H9 (cell line): ENCODE measurements around the gene WAPL. TPM values are rescaled to one million over a fixed set of nuclear protein-coding genes. Genes with fewer than 3 reads are reported as not detected.
"Not testable (repeated sequence)": the region's sequence is repeated elsewhere in the genome, so short reads cannot be mapped to it uniquely, and the experiment has no call there.

Source experiments
- DNase-seq: peaks from one replicate; pipeline ENCODE4 v3.0.0-alpha.2; 2017
- H2AFZ ChIP-seq: one replicate; pipeline ENCODE4 v1.6.1; 2013; ENCODE audit warnings: mild to moderate bottlenecking, low read length, control low read depth, moderate library complexity
- H2AK5ac ChIP-seq: 2 replicates; pipeline ENCODE4 v1.6.1; 2013; ENCODE audit warnings: low read length, control low read depth, mixed read lengths; ENCODE audit not compliant: insufficient read length
- H2BK120ac ChIP-seq: one replicate; pipeline ENCODE4 v1.6.1; 2013; ENCODE audit warnings: low read depth, mild to moderate bottlenecking, low read length, control low read depth, inconsistent platforms; ENCODE audit not compliant: poor library complexity, severe bottlenecking
- H2BK12ac ChIP-seq: 2 replicates; pipeline ENCODE4 v1.6.1; 2013; ENCODE audit warnings: low read length, control low read depth, mixed read lengths, low read depth; ENCODE audit not compliant: insufficient read length
- H2BK15ac ChIP-seq: 2 replicates; pipeline ENCODE4 v1.6.1; 2013; ENCODE audit warnings: low read depth, low read length, control low read depth
- H2BK20ac ChIP-seq: one replicate; pipeline ENCODE4 v1.6.1; 2013; ENCODE audit warnings: low read depth, mild to moderate bottlenecking, low read length, control low read depth, inconsistent platforms; ENCODE audit not compliant: poor library complexity, severe bottlenecking
- H2BK5ac ChIP-seq: 2 replicates; pipeline ENCODE4 v1.6.1; 2013; ENCODE audit warnings: low read length, control low read depth, mixed read lengths; ENCODE audit not compliant: insufficient read length
- H3K14ac ChIP-seq: 2 replicates; pipeline ENCODE4 v1.6.1; 2013; ENCODE audit warnings: low read length, control low read depth; ENCODE audit not compliant: insufficient read depth
- H3K18ac ChIP-seq: 2 replicates; pipeline ENCODE4 v1.6.1; 2013; ENCODE audit warnings: low read depth, mild to moderate bottlenecking, mixed read lengths, low read length, control low read depth; ENCODE audit not compliant: insufficient read length
- H3K23ac ChIP-seq: 2 replicates; pipeline ENCODE4 v1.6.1; 2013; ENCODE audit warnings: low read length, control low read depth, mixed read lengths, low read depth; ENCODE audit not compliant: insufficient read length
- H3K23me2 ChIP-seq: 2 replicates; pipeline ENCODE4 v1.6.1; 2013; ENCODE audit warnings: low read depth, mild to moderate bottlenecking, mixed read lengths, low read length, control low read depth; ENCODE audit not compliant: insufficient read length, poor library complexity, severe bottlenecking
- H3K27ac ChIP-seq: 2 replicates; pipeline ENCODE4 v1.5.1; 2013; ENCODE audit warnings: low read length, control low read depth, mixed read lengths, low read depth; ENCODE audit not compliant: insufficient read length
- H3K27me3 ChIP-seq: 2 replicates; pipeline ENCODE4 v1.6.1; 2013; ENCODE audit warnings: low read length, control low read depth, inconsistent platforms; ENCODE audit not compliant: insufficient read depth
- H3K4ac ChIP-seq: 2 replicates; pipeline ENCODE4 v1.6.1; 2013; ENCODE audit warnings: low read depth, mild to moderate bottlenecking, control low read depth, inconsistent platforms, low read length, moderate library complexity
- H3K4me1 ChIP-seq: 2 replicates; pipeline ENCODE4 v1.6.1; 2013; ENCODE audit warnings: low read length, control low read depth, inconsistent platforms; ENCODE audit not compliant: insufficient read depth
- H3K4me2 ChIP-seq: 2 replicates; pipeline ENCODE4 v1.6.1; 2013; ENCODE audit warnings: low read length, control low read depth, mixed read lengths; ENCODE audit not compliant: insufficient read length, insufficient read depth
- H3K56ac ChIP-seq: 2 replicates; pipeline ENCODE4 v1.6.1; 2013; ENCODE audit warnings: low read depth, mild to moderate bottlenecking, mixed read lengths, low read length, control low read depth; ENCODE audit not compliant: insufficient read length
- H3K79me1 ChIP-seq: 2 replicates; pipeline ENCODE4 v1.6.1; 2013; ENCODE audit warnings: low read depth, mild to moderate bottlenecking, moderate library complexity, low read length, control low read depth, inconsistent platforms; ENCODE audit not compliant: insufficient read depth, poor library complexity, severe bottlenecking
- H3K79me2 ChIP-seq: 2 replicates; pipeline ENCODE4 v1.6.1; 2013; ENCODE audit warnings: low read length, control low read depth, inconsistent platforms; ENCODE audit not compliant: insufficient read depth
- H3K9ac ChIP-seq: 2 replicates; pipeline ENCODE4 v1.6.1; 2013; ENCODE audit warnings: low read length, control low read depth, mixed read lengths; ENCODE audit not compliant: insufficient read length; ENCODE audit errors: extremely low read depth
- H3K9me3 ChIP-seq: one replicate; pipeline ENCODE4 v1.6.1; 2013; ENCODE audit warnings: low read depth, low read length, inconsistent platforms; ENCODE audit not compliant: control insufficient read depth
- H3T11ph ChIP-seq: one replicate; pipeline ENCODE4 v1.6.1; 2013; ENCODE audit warnings: mild to moderate bottlenecking, low read length, control low read depth, inconsistent platforms
- H4K20me1 ChIP-seq: one replicate; pipeline ENCODE4 v1.6.1; 2013; ENCODE audit not compliant: control insufficient read depth, insufficient read length, insufficient read depth
- H4K5ac ChIP-seq: 2 replicates; pipeline ENCODE4 v1.6.1; 2013; ENCODE audit warnings: low read depth, mild to moderate bottlenecking, mixed read lengths, low read length, control low read depth; ENCODE audit not compliant: insufficient read length
- H4K8ac ChIP-seq: replicated peaks from 2 replicates; pipeline ENCODE4 v1.6.1; 2013; ENCODE audit warnings: low read length, control low read depth, mixed read lengths, low read depth; ENCODE audit not compliant: insufficient read length
- H4K91ac ChIP-seq: 2 replicates; pipeline ENCODE4 v1.6.1; 2013; ENCODE audit warnings: low read depth, mild to moderate bottlenecking, moderate library complexity, mixed read lengths, low read length, control low read depth; ENCODE audit not compliant: insufficient read length
- H3K27ac Mint-ChIP-seq, 3 experiments: 2 replicates in 2 of 3; 3 replicates in 1 of 3; pipeline ENCODE4 v1.8.0; 2020 to 2021; ENCODE audit warnings: mixed read lengths in 3 of 3, mild to moderate bottlenecking in 1 of 3, moderate library complexity in 1 of 3
- H3K27me3 Mint-ChIP-seq: 2 replicates; pipeline ENCODE4 v1.8.0; 2021; ENCODE audit warnings: low read depth, mild to moderate bottlenecking, moderate library complexity, mixed read lengths
- H3K36me3 Mint-ChIP-seq, 3 experiments: 2 replicates in 2 of 3; 3 replicates in 1 of 3; pipeline ENCODE4 v1.8.0; 2020 to 2021; ENCODE audit warnings: low read depth in 3 of 3, mixed read lengths in 3 of 3; ENCODE audit not compliant: insufficient read depth in 1 of 3
- H3K4me1 Mint-ChIP-seq, 2 experiments: 2 replicates each; pipeline ENCODE4 v1.8.0; 2020; ENCODE audit warnings: mixed read lengths in 2 of 2
- H3K4me3 Mint-ChIP-seq, 2 experiments: 2 replicates in 1 of 2; 3 replicates in 1 of 2; pipeline ENCODE4 v1.8.0; 2020 to 2021; ENCODE audit warnings: mild to moderate bottlenecking in 2 of 2, mixed read lengths in 2 of 2, moderate library complexity in 1 of 2
- H3K9me3 Mint-ChIP-seq, 2 experiments: 2 replicates in 1 of 2; 3 replicates in 1 of 2; pipeline ENCODE4 v1.8.0; 2020; ENCODE audit warnings: mild to moderate bottlenecking in 2 of 2, mixed read lengths in 2 of 2, moderate library complexity in 1 of 2
- CTCF ChIP-seq: fragments of 200-600 bp; sonication (generic); conservative IDR thresholded peaks from 3 replicates; pipeline ENCODE4 v1.8.0; 2021; ENCODE audit warnings: antibody characterized with exemption, mild to moderate bottlenecking
- WGBS: extraction: QIAGEN DNeasy Blood & Tissue Kit; methylation state at CpG from one replicate; pipeline ENCODE4 v1.1.7; 2013; ENCODE audit warnings: missing lambda C conversion rate, low lambda C conversion rate, mixed read lengths; ENCODE audit not compliant: insufficient read length; ENCODE audit errors: extremely low coverage; 5-methylcytosine and 5-hydroxymethylcytosine counted together
- total RNA-seq: library from RNA; stranded (reverse); gene quantifications from 2 replicates; pipeline ENCODE4 v1.2.1, GENCODE V29; 2021

WAPL gene
- total RNA-seq, 1 experiment from 2014 or later, result 61.4 TPM

GRCh38 chr10:86538547-86538946, 17.0 kb upstream of the WAPL start:
- peaks cover 16 to 17% of the 10 kb centered on the region in 2 experiments for H3K4me1 Mint-ChIP-seq
- TF ChIP-seq CTCF, result no peak
- peaks cover 13% of the 10 kb centered on the region for H3K27me3 Mint-ChIP-seq
- Histone ChIP-seq H3K14ac (no peak overlapping the region), H3K23ac (no peak overlapping the region), H3K4me1 (peaks cover 7% of the 10 kb centered on the region), H3K56ac (no peak overlapping the region), H4K91ac (no peak overlapping the region), H3K9me3 (no peaks in the 10 kb centered on the region), H3T11ph (no peak overlapping the region), H2BK12ac (no peak overlapping the region), H4K8ac (no peak overlapping the region), H4K5ac (no peak overlapping the region), H2BK120ac (no peak overlapping the region), H3K18ac (no peak overlapping the region), H3K4ac (no peak overlapping the region), H2BK5ac (no peak overlapping the region), H2AK5ac (no peak overlapping the region), H3K79me2 (no peaks in the 10 kb centered on the region), H3K79me1 (no peaks in the 10 kb centered on the region), H2BK20ac (no peak overlapping the region), H3K4me2 (no peak overlapping the region), H2AFZ (no peak overlapping the region), H3K27ac (no peak overlapping the region), H3K27me3 (no peaks in the 10 kb centered on the region; the same call in 1 of the 2 replicates), H2BK15ac (no peak overlapping the region), H3K9ac (no peak overlapping the region), H4K20me1 (no peaks in the 10 kb centered on the region), H3K23me2 (no peaks in the 10 kb centered on the region)
- WGBS, result no CpG with 5 or more reads among the region's 7 CpGs
- DNase-seq, result no peak
- H3K9me3 Mint-ChIP-seq, result no peaks in the 10 kb centered on the region; a peak in 1 of 5 replicates
- peaks cover 0 to 4% (median 0%) of the 10 kb centered on the region in 3 experiments; a peak in 1 of 7 replicates for H3K36me3 Mint-ChIP-seq
- H3K4me3 Mint-ChIP-seq, result no peak overlapping the region
- no peak overlapping the region for H3K27ac Mint-ChIP-seq

GRCh38 chr10:86538040-86538439, 16.4 kb upstream of the WAPL start:
- H3K4me2 ChIP-seq, H3K56ac ChIP-seq, H4K91ac ChIP-seq, H3K4me1 ChIP-seq, DNase-seq, H2BK20ac ChIP-seq, H3K36me3 Mint-ChIP-seq, H3K4ac ChIP-seq, H3K27me3 ChIP-seq, H2BK12ac ChIP-seq, H3K9ac ChIP-seq, H3K14ac ChIP-seq, H2AK5ac ChIP-seq, H3K27ac Mint-ChIP-seq, H3K27ac ChIP-seq, H3K18ac ChIP-seq, H2AFZ ChIP-seq, H3K79me2 ChIP-seq, H4K20me1 ChIP-seq, H3K23ac ChIP-seq, H3T11ph ChIP-seq, H3K9me3 Mint-ChIP-seq, H2BK15ac ChIP-seq, H2BK120ac ChIP-seq, H3K79me1 ChIP-seq, H4K5ac ChIP-seq, H2BK5ac ChIP-seq, H3K9me3 ChIP-seq, H4K8ac ChIP-seq, H3K4me3 Mint-ChIP-seq, H3K23me2 ChIP-seq: not testable (repeated sequence)
- Mint-ChIP-seq H3K4me1 (peaks cover 19 to 22% of the 10 kb centered on the region in 2 experiments), H3K27me3 (peaks cover 13% of the 10 kb centered on the region)
- no CpG with 5 or more reads among the region's 8 CpGs for WGBS
